RWPE2 (cell line): Measurements from ENCODE around the gene MAPK1IP1L.
A peak's percentile ranks its signal among the peaks of the same experiment; 100 is the strongest.

Experiments
- ATAC-seq: fragments of 200-7000 bp; cut with Tn5 transposase; 3 replicates; pipeline ENCODE4 v1.9.1; 2021; ENCODE audit warnings: low read depth
- DNase-seq: peaks from one replicate; pipeline ENCODE4 v3.0.0-alpha.2; 2020; ENCODE audit warnings: low spot score
- H3K27ac ChIP-seq: fragments of 450-650 bp; 2 replicates; pipeline ENCODE4 v1.5.1; 2017; ENCODE audit warnings: mild to moderate bottlenecking; ENCODE audit not compliant: poor library complexity, severe bottlenecking
- H3K27me3 ChIP-seq: fragments of 250-450 bp; sonication (Bioruptor Pico); 2 replicates; pipeline ENCODE4 v1.5.1; 2021; ENCODE audit warnings: mild to moderate bottlenecking, moderate library complexity; ENCODE audit not compliant: insufficient read depth, poor library complexity, severe bottlenecking
- H3K36me3 ChIP-seq: fragments of 250-450 bp; sonication (Bioruptor Pico); 2 replicates; pipeline ENCODE4 v1.5.1; 2020; ENCODE audit warnings: low read depth, mild to moderate bottlenecking, moderate library complexity
- H3K4me1 ChIP-seq: fragments of 250-450 bp; sonication (Bioruptor Pico); 2 replicates; pipeline ENCODE4 v1.5.1; 2021; ENCODE audit warnings: mild to moderate bottlenecking, moderate library complexity; ENCODE audit not compliant: insufficient read depth, poor library complexity, severe bottlenecking
- H3K4me3 ChIP-seq: fragments of 250-450 bp; sonication (Bioruptor Pico); 2 replicates; pipeline ENCODE4 v1.5.1; 2021; ENCODE audit warnings: mild to moderate bottlenecking, moderate library complexity; ENCODE audit not compliant: severe bottlenecking
- H3K9me3 ChIP-seq: fragments of 250-450 bp; sonication (Bioruptor Pico); 2 replicates; pipeline ENCODE4 v1.5.1; 2021; ENCODE audit warnings: mild to moderate bottlenecking, moderate library complexity; ENCODE audit not compliant: severe bottlenecking
- CTCF ChIP-seq: fragments of 450-650 bp; IDR thresholded peaks from one replicate; pipeline ENCODE4 v1.5.1; 2017; ENCODE audit warnings: mild to moderate bottlenecking, moderate library complexity; ENCODE audit not compliant: poor library complexity, severe bottlenecking

MAPK1IP1L gene

GRCh38 chr14:55047301-55048053 lies 4.0 kb upstream of the MAPK1IP1L start:
- no peak for TF ChIP-seq CTCF
- Histone ChIP-seq H3K27me3 (no peaks in the 10 kb centered on the region), H3K9me3 (no peaks in the 10 kb centered on the region), H3K4me1 (no peaks in the 10 kb centered on the region), H3K27ac (no peak overlapping the region), H3K4me3 (no peak overlapping the region), H3K36me3 (peaks cover 38% of the 10 kb centered on the region)
- ATAC-seq (no peak), DNase-seq (no peak)

GRCh38 chr14:55048900-55049436 lies 2.5 kb upstream of the MAPK1IP1L start:
- Histone ChIP-seq H3K4me1 (peaks cover 7% of the 10 kb centered on the region), H3K36me3 (peaks cover 38% of the 10 kb centered on the region), H3K27ac (no peak overlapping the region), H3K27me3 (no peaks in the 10 kb centered on the region), H3K4me3 (no peak overlapping the region), H3K9me3 (no peaks in the 10 kb centered on the region)
- DNase-seq (no peak), ATAC-seq (no peak)
- TF ChIP-seq CTCF: no peak

- Histone ChIP-seq H3K4me3 (peak overlapping the region; percentile 93), H3K9me3 (no peaks in the 10 kb centered on the region), H3K27ac (peak overlapping the region; percentile 79), H3K4me1 (peaks cover 17% of the 10 kb centered on the region), H3K27me3 (no peaks in the 10 kb centered on the region), H3K36me3 (peaks cover 40% of the 10 kb centered on the region)
- no peak for TF ChIP-seq CTCF
- DNase-seq (no peak), ATAC-seq (no peak)
Measured at GRCh38 chr14:55051165-55051422, 353 bp upstream of the MAPK1IP1L start.

- Histone ChIP-seq H3K27ac (peak overlapping the region; percentile 79), H3K4me3 (peak overlapping the region; percentile 93), H3K36me3 (peaks cover 53% of the 10 kb centered on the region), H3K4me1 (peaks cover 17% of the 10 kb centered on the region), H3K27me3 (no peaks in the 10 kb centered on the region), H3K9me3 (no peaks in the 10 kb centered on the region)
- no peak for TF ChIP-seq CTCF
- ATAC-seq (peak; percentile 1; the same call in 1 of the 3 replicates), DNase-seq (no peak)
Measured at GRCh38 chr14:55052269-55052930, 953 bp downstream of the MAPK1IP1L start.

- Histone ChIP-seq H3K27me3 (no peaks in the 10 kb centered on the region), H3K9me3 (no peaks in the 10 kb centered on the region), H3K27ac (peak overlapping the region; percentile 79), H3K4me1 (peaks cover 17% of the 10 kb centered on the region), H3K36me3 (peaks cover 59% of the 10 kb centered on the region), H3K4me3 (peak overlapping the region; percentile 93)
- no peak for DNase-seq
- ATAC-seq: no peak
- TF ChIP-seq CTCF: no peak
Measured at GRCh38 chr14:55053018-55053417, 1.6 kb downstream of the MAPK1IP1L start.
